ENCODE measurements around the gene CFHR3.
"Not testable (repeated sequence)": the region's sequence is repeated elsewhere in the genome, so short reads cannot be mapped to it uniquely, and the experiment has no call there.

Gene CFHR3

DNA sequence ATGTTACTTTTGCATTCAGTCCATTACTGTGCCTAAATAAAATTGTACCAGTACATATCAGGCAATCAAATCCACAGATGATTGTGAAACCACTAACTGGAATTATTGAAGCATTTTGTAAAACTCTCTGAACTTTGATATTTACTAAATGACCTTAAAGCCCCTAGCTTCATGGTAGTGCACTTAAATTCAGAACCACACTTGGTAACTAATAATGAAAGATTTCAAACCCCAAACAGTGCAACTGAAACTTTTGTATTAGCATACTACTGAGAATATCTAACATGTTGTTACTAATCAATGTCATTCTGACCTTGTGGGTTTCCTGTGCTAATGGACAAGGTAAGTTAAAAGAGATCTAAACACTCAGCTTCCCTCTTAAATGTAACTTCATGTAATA lies at the start of gene CFHR3:
Gene CFHR3 (plus strand): TSS at position 238 of the 400 bp plus-strand sequence. CDS start 47 bp downstream, at position 285.
- DNase-seq (ENCODE audit: low spot score) (no peak), FAIRE-seq (no peak)

DNA sequence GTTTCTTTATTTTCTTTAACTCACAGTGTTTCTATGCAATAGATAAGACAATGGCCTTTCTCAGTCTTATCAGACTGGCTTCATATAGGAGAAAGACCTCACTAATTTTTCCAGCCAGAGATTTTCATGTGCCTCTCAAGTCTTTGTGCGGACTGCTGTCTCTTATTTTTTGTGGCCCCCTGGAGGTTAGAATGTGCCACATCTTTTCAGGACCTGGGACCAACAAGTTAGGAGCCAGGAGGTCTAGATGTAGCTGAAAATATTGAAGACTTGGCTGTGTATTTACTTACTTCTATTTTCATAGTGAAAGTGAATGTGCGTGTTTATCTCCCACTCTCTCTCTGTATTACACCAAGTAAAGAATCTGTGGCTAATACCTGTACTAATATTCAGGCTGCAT lies 42.1 kb upstream of the CFHR3 start:
- FAIRE-seq = no peak
- DNase-seq (ENCODE audit: low spot score) = no peak

DNA sequence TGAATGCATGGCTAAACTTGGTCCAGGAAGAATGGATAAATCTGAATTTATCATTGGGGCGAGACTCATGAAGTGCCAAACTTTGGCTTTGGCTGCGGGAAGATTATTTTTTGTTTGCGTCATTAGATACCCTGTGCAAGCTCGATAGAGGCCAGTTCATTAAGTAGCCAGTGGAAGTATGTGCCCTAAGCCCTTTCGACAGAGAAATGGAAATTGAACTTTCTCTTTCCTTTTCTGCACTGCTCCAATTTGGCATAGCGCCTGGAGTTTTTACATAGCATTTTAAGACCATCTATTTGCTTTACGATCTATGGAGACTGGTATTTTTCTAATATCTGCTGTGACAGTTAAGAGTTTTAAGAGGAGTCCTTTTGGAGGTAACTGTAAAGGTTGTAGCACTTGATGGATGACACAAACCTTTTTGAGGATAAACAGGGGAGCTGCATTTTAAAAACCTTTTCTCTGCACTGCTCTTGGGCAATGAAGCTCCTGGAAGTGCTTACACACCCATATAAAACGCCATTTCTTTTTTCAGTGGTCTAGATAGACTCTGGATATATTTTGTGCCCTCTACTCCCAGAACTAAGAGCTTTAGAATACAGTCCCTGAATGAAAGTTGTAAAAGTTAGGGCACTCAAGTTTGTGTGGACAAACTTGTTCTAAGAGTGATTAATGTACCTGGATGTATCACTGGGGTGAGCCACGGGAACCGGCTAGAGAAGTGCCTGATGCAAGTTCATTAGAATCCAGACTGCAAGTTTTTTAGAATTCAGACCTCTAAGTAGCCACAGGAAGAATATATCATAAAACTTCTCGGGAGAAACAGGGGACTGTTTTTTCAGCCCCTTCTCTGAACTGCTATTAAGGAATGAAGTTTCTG lies 41.3 kb upstream of the CFHR3 start:
- FAIRE-seq (no peak), DNase-seq (ENCODE audit: low spot score) (no peak)

DNA sequence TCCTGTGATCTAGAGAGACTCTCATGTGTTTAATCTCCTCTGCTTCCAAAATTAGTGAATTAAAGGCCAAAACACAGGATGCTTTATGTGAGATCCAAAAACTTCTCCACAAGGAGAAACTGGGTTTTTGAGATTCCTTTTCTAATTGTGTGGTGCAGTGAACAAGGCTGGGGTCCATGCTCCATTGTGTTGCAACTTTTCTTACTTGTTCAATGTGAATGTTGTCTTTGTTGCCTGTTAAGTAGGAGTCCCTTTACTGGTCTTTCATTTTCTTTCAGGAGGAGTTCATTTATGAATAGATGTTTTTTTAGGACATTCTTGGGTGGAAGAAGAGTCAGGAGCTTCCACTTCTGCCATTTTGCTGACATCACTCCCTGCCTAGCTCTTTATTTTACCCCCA lies 40.6 kb upstream of the CFHR3 start:
- FAIRE-seq = no peak

DNA sequence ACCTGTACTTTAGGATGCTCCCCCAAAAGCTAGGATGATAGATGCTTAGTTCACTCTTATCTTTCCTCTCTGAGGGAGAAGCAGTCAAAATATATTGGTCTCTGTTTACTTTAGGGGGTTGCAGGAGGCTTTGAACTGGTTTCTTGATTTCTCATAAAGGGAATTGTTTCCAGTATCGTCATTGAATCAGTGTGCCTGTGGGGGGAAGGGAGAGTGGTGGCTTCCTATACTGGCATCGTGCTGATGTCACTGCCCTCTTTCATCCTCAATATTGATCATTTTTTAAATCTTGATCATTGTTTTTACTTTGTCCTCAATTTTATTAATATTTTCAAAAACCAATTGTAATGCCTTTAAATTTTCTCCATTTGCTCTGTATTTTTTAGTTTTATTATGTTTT lies 40.2 kb upstream of the CFHR3 start:
- no peak for FAIRE-seq

More for the DNA sequence above, 40.6 kb upstream of the CFHR3 start:
- DNase-seq (ENCODE audit: low spot score) = no peak

DNA sequence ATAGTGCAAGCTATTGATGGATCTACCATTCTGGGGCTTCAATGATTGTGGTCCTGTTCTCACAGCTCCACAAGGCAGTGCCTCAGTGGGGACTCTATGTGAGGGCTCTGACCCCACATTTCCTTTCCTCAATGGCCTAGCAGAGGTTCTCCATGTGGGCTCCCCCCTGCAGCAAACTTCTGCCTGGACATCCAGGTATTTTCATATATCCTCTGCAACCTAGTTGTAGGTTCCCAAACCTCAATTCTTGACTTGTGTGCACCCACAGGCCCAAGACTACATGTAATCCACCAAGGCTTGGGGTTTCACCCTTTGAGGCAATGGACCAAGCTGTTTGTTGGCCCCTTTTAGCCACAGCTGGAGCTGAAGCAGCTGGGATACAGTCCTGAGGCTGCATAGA lies 35.9 kb upstream of the CFHR3 start:
- DNase-seq (ENCODE audit: low spot score) (no peak), FAIRE-seq (no peak)

More for the DNA sequence above, 40.2 kb upstream of the CFHR3 start:
- no peak for DNase-seq (ENCODE audit: low spot score)

DNA sequence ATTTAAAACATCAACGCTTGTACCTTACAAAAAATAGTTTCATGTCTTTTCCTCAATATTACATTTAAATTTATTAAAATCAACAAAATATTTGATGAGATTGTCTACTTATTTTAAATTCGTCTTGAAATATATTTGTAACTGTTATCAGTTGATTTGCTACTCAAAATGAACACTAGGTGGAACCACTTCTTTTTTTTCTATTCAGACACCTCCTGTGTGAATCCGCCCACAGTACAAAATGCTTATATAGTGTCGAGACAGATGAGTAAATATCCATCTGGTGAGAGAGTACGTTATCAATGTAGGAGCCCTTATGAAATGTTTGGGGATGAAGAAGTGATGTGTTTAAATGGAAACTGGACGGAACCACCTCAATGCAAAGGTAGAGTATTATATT lies 31.4 kb upstream of the CFHR3 start:
- DNase-seq (ENCODE audit: low spot score); FAIRE-seq: not testable (repeated sequence)

DNA sequence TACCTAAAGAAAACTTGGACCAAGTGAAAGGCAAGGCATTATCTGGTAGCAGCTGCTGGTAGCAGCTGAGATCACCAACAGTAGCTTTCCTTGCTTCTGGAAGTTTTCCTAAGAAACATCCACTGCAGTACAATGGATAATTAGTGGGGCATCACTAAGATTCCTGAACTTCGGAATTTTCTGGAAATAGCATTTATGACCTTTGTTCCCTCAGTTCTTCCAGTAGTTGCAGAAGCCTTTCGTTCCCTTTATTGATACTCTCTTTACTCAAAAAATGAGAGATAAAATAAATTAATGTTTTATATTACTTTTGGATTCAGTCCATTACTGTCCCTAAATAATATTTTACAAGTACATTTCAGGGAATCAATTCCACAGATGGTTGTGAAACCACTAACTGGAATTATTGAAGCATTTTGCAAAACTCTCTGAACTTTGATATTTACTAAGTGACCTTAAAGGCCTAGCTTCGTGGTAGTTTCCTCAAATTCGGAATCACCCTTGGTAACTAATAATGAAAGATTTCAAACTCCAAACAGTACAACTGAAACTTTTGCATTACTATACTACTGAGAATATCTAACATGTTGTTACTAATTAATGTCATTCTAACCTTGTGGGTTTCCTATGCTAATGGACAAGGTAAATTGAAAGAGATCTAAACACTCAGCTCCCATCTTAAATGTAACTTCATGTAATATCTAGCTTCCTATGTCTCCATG lies 9.5 kb upstream of the CFHR3 start:
- not testable (repeated sequence) for DNase-seq (ENCODE audit: low spot score); FAIRE-seq

DNA sequence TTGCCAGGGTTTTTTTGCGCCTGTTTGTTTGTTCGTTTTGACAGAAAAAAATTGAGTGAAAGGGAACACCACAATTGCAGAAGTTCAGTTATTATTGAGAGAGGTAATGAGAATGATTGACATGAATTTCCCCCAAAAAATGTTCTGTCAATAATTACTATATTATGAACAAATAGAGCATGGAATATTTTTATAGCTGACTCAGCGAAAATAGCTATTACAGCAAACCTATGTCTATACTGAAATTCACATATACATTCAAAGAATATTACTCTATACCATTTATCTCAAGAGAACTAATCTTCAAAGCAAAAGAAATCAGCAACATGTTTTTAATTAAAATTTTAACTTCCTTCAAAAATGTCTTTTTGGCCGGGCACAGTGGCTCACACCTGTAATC lies 4.8 kb upstream of the CFHR3 start:
- FAIRE-seq; DNase-seq (ENCODE audit: low spot score): not testable (repeated sequence)

DNA sequence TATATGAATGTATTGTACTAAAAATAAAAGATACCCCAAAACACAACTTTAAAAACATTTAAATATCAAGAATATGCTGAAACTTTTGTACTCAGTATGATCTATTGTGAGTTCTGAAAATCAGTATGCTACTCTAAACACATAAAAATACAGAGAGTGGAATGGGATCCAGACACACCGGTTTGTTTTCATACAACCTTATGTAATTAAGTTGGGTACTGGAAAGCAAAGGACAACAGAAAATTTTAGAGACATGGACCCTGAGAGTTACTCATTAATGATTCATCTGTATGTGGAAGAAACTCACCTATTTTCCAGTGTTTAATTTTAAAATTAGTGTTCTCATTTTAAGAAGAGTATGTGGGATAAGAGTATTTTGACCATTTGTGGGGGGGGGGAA lies 927 bp upstream of the CFHR3 start:
- FAIRE-seq (no peak), DNase-seq (ENCODE audit: low spot score) (no peak)

DNA sequence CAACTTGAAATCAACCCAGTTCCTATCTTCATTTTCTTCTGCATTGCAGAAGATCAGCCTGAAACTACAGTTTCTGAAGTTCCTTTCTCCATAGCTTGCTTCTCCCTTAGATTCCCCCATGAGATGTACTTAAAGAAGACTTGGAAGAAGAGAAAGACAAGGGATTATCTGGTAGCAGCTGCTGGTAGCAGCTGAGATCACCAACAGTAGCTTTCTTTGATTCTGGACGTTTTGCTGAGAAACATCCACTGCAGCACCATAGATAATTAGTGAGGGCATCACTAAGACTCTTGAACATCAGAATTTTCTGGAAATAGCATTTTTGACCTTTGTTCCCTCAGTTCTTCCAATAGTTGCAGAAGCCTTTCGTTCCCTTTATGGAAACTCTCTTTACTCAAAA lies 465 bp upstream of the CFHR3 start:
- FAIRE-seq (no peak), DNase-seq (ENCODE audit: low spot score) (no peak)

DNA sequence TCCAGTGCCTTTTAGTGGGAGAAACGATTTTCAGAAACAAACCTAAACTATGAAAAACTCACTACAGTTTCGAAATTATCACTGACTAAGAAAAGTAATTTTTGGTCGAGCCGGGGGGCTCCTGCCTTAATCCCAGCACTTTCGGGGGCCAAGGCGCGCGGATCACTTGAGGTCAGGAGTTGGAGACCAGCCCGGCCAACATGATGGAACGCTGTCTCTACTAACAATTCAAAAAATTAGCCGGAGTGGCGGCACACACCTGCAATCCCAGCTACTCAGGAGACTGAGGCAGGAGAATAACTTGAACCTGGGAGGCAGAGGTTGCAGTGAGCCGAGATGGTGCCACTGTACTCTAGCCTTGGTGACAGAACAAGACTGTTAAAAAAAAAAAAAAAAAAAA lies 3.0 kb downstream of the CFHR3 start:
- DNase-seq (ENCODE audit: low spot score) (no peak), FAIRE-seq (no peak)

DNA sequence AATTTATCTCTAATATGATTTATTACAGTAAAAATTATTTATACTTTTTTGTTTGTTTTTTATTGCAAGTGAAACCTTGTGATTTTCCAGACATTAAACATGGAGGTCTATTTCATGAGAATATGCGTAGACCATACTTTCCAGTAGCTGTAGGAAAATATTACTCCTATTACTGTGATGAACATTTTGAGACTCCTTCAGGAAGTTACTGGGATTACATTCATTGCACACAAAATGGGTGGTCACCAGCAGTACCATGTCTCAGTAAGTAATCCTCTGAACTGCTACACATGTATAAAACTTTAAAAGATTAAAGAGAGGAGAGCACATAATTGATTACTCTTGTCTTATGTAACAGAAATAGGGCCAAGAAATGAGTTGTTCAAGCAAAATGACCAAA lies 4.5 kb downstream of the CFHR3 start:
- FAIRE-seq = no peak
- DNase-seq (ENCODE audit: low spot score) = no peak

DNA sequence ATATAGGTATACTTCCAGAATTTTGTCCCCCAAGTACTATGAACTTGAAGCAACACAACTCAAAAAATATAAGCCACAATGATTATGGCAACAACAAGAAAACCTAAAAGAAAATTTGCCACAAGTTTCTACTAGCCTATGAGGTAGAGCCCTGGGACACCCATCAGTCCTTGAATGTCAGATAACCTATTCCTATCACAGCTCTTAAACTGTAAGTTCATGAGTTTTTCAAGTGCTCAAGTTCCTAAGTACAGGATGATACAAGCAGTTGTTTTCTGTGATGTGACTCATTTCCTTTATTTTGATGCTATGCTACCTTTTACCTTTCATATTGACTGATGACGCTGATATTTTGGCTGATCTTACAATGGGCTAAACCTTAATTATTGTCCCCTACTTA lies 16.6 kb downstream of the CFHR3 start:
- FAIRE-seq; DNase-seq (ENCODE audit: low spot score): not testable (repeated sequence)

DNA sequence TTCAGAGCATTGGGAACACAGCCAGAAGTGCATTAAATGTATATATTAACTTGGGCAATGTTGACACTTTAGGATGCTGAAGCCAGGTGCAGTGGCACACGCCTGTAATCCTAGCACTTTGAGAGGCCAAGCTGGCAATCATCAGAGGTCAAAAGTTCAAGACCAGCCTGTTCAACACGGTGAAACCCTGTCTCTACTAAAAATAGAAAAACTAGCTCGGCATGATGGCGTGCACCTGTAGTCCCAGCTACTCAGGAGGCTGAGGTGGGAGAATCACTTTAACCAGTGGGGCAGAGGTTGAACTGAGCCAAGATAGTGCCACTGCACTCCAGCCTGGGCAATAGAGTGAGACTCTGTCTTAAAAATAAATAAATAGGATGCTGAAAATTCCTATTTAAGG lies 19.5 kb downstream of the CFHR3 start:
- DNase-seq (ENCODE audit: low spot score); FAIRE-seq: not testable (repeated sequence)

DNA sequence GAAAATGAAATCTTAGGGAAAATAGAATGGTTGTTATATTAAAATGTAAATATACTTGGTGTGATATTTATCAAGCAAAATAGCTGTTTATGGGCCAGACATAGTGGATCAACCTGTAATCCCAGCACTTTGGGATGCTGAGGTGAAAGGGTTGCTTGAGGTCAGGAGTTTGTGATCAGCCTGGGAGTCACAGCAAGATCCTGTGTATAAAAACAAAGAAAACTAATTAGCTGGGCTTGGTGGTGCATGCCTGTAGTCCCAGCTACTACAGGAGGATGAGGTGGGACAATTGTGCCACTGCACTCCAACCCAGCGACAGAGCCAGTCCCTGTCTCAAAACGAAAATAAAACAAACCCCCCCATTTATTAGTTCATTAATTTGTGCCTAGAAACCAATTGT lies 23.3 kb downstream of the CFHR3 start:
- no peak for DNase-seq (ENCODE audit: low spot score)
- no peak for FAIRE-seq

DNA sequence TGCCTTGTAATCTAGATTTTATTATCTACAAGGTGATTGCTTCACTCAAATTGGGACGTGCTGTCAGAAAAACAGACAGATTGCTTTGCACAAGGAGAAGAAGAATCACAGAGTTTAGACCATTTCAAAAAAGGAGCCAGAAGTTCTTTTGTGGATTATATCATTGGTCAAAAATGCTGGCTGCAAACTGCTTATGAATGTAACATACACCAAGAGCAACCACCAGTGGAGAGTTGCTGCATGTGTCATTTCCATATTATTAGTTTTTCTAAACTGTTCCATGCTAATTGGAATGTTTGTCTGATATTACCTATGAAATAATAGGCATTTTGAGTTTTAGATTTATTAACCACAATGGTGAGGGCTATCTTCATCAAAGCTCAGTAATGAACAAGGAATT lies 27.3 kb downstream of the CFHR3 start:
- DNase-seq (ENCODE audit: low spot score); FAIRE-seq: not testable (repeated sequence)

DNA sequence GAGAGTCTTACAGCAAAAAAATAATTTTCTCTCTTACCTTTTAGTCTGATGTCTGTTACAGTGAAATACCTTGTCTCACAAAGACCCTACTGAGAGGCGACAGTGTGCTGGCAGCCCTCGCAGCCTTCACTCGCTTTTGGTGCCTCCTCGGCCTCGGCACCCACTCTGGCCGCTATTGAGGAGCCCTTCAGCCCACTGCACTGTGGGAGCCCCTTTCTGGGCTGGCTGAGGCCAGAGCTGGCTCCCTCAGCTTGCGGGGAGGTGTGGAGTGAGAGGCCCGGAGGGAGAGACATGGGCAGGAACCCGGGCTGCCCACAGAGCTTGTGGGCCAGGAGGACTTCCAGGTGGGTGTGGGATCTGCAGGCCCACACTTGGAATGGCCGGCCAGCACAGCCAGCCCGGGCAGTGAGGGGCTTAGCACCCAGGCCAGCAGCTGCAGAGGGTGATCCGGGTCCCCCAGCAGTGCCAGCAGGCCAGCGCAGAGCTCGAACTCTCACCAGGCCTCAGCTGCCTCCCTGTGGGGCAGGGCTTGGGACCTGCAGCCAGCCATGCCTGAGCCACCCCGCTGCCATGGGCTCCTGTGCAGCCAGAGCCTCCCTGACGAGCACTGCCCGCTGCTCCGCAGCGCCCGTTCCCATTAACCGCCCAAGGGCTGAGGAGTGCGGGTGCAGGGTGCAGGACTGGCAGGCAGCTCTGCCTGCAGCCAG lies 34.0 kb downstream of the CFHR3 start:
- no peak for FAIRE-seq

DNA sequence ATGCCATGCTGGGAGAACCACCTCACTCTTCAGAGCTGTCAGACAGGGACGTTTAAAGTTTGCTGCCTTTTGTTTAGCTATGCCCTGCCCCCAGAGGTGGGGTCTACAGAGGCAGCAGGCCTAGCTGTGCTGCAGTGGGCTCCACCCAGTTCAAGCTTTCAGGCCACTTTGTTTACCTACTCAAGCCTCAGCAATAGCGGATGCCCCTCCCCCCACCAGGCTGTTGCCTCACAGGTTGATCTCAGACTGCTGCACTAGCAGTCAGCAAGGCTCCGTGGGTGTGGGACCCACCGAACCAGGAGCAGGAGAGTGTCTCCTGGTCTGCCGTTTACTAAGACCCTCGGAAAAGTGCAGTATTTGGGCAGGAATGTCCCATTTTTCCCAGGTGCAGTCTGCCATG lies 42.8 kb downstream of the CFHR3 start:
- not testable (repeated sequence) for FAIRE-seq; DNase-seq (ENCODE audit: low spot score)

More for the DNA sequence above, 34.0 kb downstream of the CFHR3 start:
- no peak for DNase-seq (ENCODE audit: low spot score)

DNA sequence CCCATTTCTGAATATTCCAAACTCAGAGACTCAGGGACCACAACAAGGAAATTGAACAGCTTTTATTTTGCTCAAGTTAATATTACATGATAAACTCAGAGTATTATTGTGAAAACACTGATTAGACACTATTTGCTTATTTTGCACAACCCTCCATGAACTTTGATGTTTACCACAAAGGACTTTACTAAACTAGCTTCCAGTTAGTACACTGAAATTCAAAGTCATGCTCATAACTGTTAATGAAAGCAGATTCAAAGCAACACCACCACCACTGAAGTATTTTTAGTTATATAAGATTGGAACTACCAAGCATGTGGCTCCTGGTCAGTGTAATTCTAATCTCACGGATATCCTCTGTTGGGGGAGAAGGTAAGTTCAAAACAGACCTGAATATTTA lies 44.9 kb downstream of the CFHR3 start, which contains the start of gene CFHR1:
Gene CFHR1 (plus strand): TSS at position 201 of the 400 bp plus-strand sequence. CDS start 114 bp downstream, at position 315.
- FAIRE-seq; DNase-seq (ENCODE audit: low spot score): not testable (repeated sequence)

DNA sequence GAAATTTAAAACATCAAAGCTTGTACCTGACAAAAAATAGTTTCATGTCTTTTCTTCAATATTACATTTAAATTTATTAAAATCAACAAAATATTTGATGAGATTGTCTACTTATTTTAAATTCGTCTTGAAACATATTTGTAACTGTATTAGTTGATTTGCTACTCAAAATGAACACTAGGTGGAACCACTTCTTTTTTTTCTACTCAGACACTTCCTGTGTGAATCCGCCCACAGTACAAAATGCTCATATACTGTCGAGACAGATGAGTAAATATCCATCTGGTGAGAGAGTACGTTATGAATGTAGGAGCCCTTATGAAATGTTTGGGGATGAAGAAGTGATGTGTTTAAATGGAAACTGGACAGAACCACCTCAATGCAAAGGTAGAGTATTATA lies 53.2 kb downstream of the CFHR3 start:
- DNase-seq (ENCODE audit: low spot score); FAIRE-seq: not testable (repeated sequence)
